Kidney epithelial cell (primary cell): ENCODE measurements around the gene RPTOR. TPM values are rescaled to one million over a fixed set of nuclear protein-coding genes. Genes with fewer than 3 reads are reported as not detected.

Experiments used
- DNase-seq: peaks from one replicate; pipeline ENCODE4 v3.0.0-alpha.2; 2010; ENCODE audit warnings: low read depth
- H3K27me3 ChIP-seq: 2 replicates; pipeline ENCODE4 v1.6.0; 2011; ENCODE audit warnings: low read length; ENCODE audit not compliant: control insufficient read depth, insufficient read depth
- H3K36me3 ChIP-seq: 2 replicates; pipeline ENCODE4 v1.5.1; 2011; ENCODE audit warnings: low read length; ENCODE audit not compliant: control insufficient read depth, insufficient read depth
- H3K4me3 ChIP-seq: 2 replicates; pipeline ENCODE4 v1.5.1; 2011; ENCODE audit warnings: low read depth, mild to moderate bottlenecking, control low read depth, low read length
- total RNA-seq: library from RNA; depleted of rRNA; stranded (reverse); fragments of >200 nt; gene quantifications from 2 replicates; pipeline ENCODE4 v1.2.3, GENCODE V29; 2015
- TF ChIP-seq, protein P1 (sequence below): IDR thresholded peaks from 2 replicates; pipeline ENCODE4 v1.5.1; 2011; ENCODE audit warnings: mild to moderate bottlenecking, moderate library complexity, low read length, control low read depth, inconsistent platforms; ENCODE audit not compliant: insufficient read depth, poor library complexity, severe bottlenecking

Gene RPTOR
- total RNA-seq, 1 donor from 2014 or later, result 22.7 TPM

DNA sequence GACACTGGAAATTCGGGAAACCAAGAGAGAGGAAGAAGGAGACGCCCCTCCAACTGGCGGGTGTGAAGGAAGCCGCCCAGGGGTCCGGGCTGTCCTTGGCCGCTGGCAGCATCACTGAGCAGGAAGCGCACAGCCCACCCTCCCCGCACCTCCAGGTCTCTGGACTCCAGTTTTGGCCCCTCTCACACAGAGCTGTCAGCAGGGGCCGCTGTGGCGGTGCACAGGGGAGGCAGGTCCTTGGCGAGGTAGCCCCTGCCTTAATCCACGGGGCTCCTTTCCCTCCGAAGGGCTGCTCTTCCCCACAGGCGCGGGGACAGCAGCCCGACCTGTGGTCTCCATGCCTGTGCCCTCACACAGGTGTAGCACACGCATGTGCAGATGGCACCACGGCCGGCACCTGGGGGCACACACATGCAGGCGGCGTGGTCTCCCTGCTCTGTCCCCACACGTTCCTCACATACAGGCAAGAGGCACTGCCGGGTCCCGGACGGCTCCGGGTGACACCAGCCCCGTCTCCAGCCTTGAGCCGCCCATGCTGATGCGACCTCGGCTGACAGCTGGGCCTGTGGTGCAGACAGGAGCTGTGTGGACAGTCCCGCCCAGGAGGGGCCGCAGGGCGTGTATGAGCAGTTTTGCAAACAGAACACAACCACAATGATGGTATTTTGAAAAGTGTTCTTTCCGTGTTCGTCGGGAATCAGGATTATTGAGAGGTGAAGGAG, 420.4 kb downstream of the RPTOR start:
- Histone ChIP-seq H3K27me3 (peaks cover 8% of the 10 kb centered on the region), H3K36me3 (no peaks in the 10 kb centered on the region), H3K4me3 (no peak overlapping the region)
- TF ChIP-seq, protein P1, sequence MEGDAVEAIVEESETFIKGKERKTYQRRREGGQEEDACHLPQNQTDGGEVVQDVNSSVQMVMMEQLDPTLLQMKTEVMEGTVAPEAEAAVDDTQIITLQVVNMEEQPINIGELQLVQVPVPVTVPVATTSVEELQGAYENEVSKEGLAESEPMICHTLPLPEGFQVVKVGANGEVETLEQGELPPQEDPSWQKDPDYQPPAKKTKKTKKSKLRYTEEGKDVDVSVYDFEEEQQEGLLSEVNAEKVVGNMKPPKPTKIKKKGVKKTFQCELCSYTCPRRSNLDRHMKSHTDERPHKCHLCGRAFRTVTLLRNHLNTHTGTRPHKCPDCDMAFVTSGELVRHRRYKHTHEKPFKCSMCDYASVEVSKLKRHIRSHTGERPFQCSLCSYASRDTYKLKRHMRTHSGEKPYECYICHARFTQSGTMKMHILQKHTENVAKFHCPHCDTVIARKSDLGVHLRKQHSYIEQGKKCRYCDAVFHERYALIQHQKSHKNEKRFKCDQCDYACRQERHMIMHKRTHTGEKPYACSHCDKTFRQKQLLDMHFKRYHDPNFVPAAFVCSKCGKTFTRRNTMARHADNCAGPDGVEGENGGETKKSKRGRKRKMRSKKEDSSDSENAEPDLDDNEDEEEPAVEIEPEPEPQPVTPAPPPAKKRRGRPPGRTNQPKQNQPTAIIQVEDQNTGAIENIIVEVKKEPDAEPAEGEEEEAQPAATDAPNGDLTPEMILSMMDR, result no peak
- DNase-seq, result no peak

- H3K36me3 ChIP-seq, result no peaks in the 10 kb centered on the region
- peaks cover 14% of the 10 kb centered on the region for H3K27me3 ChIP-seq
- no peak for DNase-seq
- TF ChIP-seq, protein P1, result no peak
- no peak overlapping the region for H3K4me3 ChIP-seq
Measured at GRCh38 chr17:80965606-80966005, 421.0 kb downstream of the RPTOR start.

DNA sequence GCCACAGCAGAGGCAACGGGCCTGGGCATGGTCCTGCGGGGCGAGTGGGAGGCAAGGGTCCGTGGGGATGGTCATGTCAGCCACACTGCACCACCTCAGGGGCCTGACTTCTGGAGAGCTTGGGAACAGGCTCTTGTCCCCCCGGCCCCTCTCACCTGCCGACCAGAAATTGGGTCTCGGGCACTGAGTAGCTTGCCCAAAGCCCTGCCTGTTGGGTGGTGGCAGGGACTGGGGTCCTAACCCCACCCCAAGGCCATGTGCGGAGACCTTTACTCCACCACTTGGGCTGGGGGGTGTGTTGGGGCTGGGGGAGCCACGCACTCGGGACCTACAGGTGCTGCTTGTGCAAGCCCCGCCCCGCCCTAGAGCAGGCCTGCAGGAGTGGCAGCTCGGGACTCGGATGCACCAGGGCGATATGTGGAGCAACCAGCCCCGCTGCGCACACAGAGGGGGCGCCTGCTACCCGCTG, 422.8 kb downstream of the RPTOR start:
- Histone ChIP-seq H3K4me3 (no peak overlapping the region), H3K27me3 (peaks cover 32% of the 10 kb centered on the region), H3K36me3 (no peaks in the 10 kb centered on the region)
- TF ChIP-seq, protein P1, result no peak
- DNase-seq, result no peak

- no peaks in the 10 kb centered on the region for H3K36me3 ChIP-seq
- TF ChIP-seq, protein P1, result no peak
- no peak for DNase-seq
- no peak overlapping the region for H3K4me3 ChIP-seq
- peaks cover 33% of the 10 kb centered on the region for H3K27me3 ChIP-seq
Measured at GRCh38 chr17:80968602-80969029, 424.0 kb downstream of the RPTOR start.

GRCh38 chr17:80969030-80969673, 424.5 kb downstream of the RPTOR start:
- Histone ChIP-seq H3K27me3 (peaks cover 33% of the 10 kb centered on the region), H3K36me3 (no peaks in the 10 kb centered on the region), H3K4me3 (no peak overlapping the region)
- TF ChIP-seq, protein P1, result no peak
- no peak for DNase-seq
